DND-41 (cell line): ENCODE results near the gene CRIP3.

Experiments
- CTCF ChIP-seq: IDR thresholded peaks from 2 replicates; pipeline ENCODE4 v1.5.1; 2012; ENCODE audit warnings: borderline replicate concordance, low read length, moderate library complexity, mild to moderate bottlenecking; ENCODE audit not compliant: poor library complexity, severe bottlenecking; ENCODE audit errors: extremely low read depth
- EZH2 ChIP-seq: IDR thresholded peaks from 3 replicates; pipeline ENCODE4 v1.6.1; 2012; ENCODE audit warnings: borderline replicate concordance, low read depth, mild to moderate bottlenecking, moderate library complexity, low read length, inconsistent platforms; ENCODE audit not compliant: severe bottlenecking

- TF ChIP-seq CTCF (no peak), EZH2 (no peak)
Measured at GRCh38 chr6:43302126-43302525, 6.5 kb downstream of the CRIP3 start.
